HG02938 (cell line): ENCODE results near the gene VPS18.

Source experiments
- ATAC-seq: cut with Tn5 transposase; IDR thresholded peaks from one replicate; pipeline ENCODE4 v1.9.1; 2021; ENCODE audit warnings: mild to moderate bottlenecking, moderate library complexity; ENCODE audit not compliant: unreplicated experiment

The VPS18 gene

DNA sequence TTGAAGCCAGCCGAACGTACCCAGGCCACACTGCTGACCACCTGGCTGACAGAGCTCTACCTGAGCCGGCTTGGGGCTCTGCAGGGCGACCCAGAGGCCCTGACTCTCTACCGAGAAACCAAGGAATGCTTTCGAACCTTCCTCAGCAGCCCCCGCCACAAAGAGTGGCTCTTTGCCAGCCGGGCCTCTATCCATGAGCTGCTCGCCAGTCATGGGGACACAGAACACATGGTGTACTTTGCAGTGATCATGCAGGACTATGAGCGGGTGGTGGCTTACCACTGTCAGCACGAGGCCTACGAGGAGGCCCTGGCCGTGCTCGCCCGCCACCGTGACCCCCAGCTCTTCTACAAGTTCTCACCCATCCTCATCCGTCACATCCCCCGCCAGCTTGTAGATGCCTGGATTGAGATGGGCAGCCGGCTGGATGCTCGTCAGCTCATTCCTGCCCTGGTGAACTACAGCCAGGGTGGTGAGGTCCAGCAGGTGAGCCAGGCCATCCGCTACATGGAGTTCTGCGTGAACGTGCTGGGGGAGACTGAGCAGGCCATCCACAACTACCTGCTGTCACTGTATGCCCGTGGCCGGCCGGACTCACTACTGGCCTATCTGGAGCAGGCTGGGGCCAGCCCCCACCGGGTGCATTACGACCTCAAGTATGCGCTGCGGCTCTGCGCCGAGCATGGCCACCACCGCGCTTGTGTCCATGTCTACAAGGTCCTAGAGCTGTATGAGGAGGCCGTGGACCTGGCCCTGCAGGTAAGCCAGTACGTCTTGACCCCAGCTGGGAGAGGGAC, 6.2 kb downstream of the VPS18 start:
- no peak for ATAC-seq

DNA sequence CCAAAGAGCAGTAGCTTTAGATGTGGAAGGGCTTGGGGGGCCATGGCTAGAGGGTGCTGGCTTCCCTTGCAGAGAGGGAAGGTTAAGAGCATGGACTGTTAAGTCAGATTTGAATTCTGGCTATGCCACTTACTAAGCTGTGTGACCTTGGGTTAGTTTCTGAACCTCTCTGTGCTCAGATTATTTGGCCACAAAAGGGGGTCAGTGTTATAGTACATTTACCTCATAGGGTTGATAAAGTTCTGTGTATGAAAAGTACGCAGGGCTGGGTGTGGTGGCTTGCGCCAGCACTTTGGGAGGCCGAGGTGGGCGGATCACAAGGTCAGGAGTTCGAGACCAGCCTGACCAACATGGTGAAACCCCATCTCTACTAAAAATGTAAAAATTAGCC, 6.8 kb downstream of the VPS18 start:
- ATAC-seq, result no peak

- no peak for ATAC-seq
Measured at GRCh38 chr15:40902605-40903561, 8.6 kb downstream of the VPS18 start.

GRCh38 chr15:40904552-40905201, 10.4 kb downstream of the VPS18 start:
- ATAC-seq, result no peak

DNA sequence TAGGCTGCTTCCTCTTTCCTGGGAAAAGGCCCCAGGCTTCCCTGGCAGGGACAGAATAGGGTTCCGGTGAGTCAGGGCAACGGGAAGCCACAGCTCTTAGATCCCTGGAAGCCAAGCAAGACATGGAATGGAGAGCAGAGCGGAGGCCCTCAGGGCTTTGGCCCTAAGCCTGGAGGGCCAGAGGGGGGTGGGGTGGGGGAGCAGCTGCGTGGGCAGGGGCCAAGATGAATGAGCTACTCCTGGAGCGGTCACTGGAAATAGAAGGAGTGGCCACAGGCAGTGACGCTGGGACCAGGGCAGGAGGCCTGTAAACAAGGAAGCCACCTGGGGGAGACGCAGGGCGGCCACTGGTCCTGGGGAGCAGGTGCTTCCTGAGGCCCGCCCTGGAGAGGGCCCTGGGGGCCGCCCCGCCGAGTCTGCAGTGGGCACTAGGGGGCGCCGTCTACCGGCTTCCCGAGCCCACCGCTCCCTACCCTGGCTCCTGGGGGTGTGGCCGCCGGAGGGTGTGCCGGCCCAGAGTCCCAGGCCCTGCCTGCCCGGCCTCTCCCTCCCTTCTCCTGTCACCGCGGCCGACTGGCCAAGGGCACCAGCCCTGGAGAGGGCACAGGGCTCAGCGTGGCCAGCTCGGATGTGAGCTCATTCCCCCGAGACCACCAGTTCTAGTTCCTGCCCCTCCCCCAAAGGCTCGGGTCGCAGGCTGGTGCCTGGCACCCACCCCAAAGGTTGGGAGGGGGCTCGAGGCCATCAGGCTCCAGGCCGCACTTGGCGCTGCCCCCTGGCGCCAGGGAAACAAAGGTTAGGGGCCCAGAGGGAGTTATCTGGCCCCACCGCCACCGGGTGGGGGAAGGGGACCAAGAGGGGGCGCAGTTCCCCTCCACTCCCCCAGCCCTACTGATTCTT, 12.1 kb downstream of the VPS18 start:
- peak; percentile 41 for ATAC-seq

- no peak for ATAC-seq
Measured at GRCh38 chr15:40906991-40907802, 12.9 kb downstream of the VPS18 start.

DNA sequence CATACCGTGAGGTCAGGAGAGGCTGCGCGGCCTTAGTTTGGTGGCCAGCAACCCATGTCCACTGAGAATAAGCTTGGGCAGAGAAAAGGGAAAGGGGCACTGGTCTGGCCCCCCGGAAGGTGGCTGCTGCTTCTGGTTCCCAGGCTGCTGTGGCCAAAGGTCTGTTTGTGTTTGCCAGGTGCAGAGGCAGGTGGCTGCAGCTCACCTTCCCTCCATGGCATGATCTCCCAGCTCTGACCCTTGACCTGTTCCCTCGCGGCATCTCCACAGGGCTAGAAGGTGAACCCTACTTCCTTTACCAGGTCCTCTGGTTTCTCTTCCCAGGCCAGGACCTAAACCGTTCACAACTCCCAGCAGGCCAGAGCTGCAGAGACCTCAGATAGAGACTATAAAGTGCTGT, 13.8 kb downstream of the VPS18 start:
- ATAC-seq, result no peak

DNA sequence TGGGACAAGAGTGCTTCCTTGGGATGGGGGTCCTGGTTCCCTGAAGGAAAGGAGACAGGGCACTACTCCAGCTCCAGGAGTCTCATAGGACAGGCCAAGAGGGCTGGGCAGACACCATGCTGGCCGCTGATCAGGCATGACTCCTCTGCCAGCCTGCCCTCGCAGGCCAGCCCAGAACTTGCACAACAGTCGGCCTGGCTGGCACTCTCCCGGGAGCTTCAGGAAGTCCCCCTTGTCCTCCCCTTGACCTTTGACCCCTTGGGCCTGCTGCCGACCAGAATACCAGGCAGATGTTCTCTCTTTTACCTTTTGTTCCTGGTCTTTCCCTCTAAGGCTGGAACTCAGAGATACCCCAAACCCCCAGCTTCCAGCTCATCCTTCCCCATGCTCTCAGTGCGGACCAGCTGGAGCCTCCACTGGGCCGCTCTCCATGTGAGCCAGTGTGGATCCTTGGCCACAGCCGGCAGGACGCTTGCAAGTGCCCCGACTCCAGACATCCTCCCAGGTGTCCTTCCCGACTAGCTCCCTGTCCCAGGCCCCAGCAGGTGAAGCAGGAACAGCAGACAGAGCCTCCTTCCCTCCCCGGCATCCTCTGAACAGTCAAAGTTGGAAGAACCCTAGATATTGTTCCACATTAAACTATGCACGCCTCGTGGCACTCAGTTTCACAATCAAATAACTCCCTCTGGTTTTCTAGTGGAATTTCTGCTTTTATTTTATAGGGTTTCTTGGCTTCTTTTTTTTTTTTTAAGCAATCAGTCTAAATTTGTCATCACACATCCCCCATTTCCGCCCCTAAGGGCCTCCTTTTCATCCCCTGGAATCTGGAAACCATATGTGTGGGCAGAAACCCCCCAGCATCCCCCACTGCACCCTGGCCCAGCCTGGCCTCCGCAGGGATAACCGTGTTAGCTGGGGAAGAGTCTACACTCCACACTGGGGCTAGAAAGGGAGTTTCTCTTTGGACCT, 15.7 kb downstream of the VPS18 start:
- no peak for ATAC-seq

- ATAC-seq, result no peak
Measured at GRCh38 chr15:40911141-40911540, 16.9 kb downstream of the VPS18 start.

GRCh38 chr15:40911693-40912092, 17.4 kb downstream of the VPS18 start:
- ATAC-seq, result no peak

GRCh38 chr15:40912478-40912877, 18.2 kb downstream of the VPS18 start:
- no peak for ATAC-seq

- ATAC-seq, result no peak
Measured at GRCh38 chr15:40914013-40914412, 19.8 kb downstream of the VPS18 start.

DNA sequence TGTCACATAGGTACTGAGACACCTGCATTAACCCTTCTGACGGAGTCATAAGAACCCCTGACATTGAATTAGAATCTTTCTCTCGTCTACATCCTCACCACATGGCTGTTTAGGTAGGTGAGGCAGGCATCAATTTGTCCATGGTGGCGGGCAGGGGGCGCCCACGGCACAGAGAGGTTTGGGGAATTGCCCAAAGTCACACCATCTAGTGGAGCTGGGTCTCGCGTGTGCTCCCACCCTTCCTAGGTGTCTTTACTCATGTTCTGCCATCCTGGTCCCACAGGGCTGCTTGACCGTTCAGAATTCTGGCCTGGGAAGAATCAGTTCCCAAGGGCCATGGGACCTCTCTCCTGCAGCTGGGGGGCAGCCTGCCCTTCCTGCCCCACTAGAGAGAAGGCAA, 20.2 kb downstream of the VPS18 start:
- ATAC-seq, result no peak

- ATAC-seq, result no peak
Measured at GRCh38 chr15:40915116-40915661, 20.9 kb downstream of the VPS18 start.

DNA sequence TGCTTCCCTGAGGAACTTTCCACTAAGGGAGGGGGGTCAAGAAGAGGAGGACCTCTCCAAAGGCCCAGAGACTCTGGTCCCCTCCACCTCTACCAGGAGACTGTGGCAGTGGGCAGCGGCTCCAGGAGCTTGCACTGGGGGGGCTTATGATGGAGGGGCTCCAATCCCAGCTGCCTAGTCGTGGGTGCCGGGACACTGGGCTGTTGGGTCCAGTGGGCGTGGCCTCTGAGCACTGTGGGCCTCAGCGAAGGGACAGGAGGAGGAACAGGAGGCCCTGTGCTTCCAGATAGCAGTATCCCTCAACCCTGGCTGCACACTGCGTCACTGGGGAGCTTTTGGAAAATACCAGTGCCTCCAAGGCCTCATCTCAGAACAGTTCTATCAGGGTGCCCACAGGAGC, 21.4 kb downstream of the VPS18 start:
- ATAC-seq, result no peak

DNA sequence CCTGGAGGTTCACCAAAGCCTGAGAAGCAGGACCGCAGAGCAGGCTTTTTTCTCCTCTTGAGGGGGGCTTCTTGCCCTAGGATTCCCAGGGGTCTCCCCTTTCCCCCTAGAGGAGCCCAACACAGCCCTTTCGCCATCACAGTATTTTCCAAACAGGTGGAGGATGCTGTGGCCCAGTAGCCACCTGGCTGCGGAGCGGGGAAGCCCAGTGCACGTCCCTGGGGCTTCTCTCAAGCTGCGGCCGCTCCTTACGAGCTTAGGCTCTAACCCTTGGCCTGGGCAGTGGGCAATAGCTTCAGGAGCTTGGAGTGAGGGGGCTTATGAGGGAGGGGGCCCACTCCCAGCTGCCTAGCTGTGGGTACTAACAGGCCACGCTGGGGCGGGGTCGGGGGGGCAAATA, 23.3 kb downstream of the VPS18 start:
- ATAC-seq, result no peak

GRCh38 chr15:40918146-40918798, 24.0 kb downstream of the VPS18 start:
- no peak for ATAC-seq
